NK-92 (cell line): ENCODE measurements around the gene EMD.
"Not testable (repeated sequence)": the region's sequence is repeated elsewhere in the genome, so short reads cannot be mapped to it uniquely, and the experiment has no call there.

Experiments
- DNase-seq: peaks from one replicate; lab custom pipeline; 2025; ENCODE audit not compliant: unreplicated experiment; lab: John Stamatoyannopoulos, UW

EMD gene

DNA sequence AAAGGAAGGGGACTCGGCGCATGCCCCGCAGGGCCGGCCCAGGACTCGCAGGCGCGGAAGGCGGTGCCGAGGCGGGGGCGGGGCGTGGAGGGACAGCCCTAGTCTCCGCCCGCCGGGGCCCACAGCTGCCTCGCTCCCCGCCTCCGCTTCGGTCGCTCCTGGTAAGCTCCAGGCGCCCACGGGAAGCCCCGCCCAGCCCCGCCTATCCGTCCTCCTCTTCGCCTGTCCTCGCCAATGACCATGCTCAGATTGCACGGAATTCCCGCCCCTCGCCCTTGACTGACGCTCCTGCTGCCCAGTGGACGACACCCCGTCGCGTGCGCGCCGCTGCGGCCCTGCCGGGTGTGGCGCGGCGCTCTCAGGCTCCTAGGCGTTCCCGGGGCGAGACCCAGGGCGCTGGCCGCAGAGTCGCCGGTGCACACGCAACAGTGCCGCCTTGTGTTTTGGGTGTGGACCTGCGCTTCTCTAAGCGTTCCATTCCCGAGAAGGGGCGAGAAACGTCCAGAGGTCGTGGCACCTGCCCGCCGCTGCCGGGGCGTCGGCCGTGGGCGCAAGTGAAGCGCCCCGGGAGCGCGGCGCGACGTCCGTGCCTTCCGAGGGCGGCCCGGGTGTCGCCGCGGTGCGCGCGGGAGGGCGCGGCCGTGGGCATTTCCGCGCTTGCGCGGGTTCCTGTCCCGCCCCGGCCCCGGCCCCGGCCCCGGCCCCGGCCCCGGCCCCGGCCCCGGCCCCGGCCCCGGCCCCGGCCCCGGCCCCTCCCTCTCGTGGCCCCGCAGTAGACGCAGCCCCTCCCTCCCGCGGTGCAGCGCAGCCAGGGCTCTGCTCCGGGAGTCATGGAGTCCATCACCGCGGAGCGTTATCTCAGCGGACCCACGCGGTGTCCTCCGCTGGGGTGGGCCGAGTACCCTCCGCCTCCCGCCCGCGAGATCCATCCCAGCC lies 11.0 kb downstream of the EMD start:
- not testable (repeated sequence) for DNase-seq

DNA sequence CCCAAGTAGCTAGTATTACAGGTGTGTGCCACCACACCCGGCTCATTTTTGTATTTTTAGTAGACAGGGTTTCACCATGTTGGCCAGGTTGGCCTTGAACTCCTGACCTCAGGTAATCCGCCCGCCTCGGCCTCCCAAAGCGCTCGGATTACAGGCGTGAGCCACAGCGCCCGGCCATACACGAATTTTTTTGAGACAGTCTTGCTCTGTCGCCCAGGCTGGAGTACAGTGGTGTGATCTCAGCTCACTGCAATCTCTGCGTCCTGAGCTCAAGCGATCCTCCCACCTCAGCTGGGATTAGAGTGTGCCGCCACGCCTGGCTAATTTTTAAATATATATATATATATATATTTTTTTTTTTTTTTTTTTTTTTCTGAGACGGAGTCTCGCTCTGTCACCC lies 17.3 kb downstream of the EMD start:
- DNase-seq = not testable (repeated sequence)

DNA sequence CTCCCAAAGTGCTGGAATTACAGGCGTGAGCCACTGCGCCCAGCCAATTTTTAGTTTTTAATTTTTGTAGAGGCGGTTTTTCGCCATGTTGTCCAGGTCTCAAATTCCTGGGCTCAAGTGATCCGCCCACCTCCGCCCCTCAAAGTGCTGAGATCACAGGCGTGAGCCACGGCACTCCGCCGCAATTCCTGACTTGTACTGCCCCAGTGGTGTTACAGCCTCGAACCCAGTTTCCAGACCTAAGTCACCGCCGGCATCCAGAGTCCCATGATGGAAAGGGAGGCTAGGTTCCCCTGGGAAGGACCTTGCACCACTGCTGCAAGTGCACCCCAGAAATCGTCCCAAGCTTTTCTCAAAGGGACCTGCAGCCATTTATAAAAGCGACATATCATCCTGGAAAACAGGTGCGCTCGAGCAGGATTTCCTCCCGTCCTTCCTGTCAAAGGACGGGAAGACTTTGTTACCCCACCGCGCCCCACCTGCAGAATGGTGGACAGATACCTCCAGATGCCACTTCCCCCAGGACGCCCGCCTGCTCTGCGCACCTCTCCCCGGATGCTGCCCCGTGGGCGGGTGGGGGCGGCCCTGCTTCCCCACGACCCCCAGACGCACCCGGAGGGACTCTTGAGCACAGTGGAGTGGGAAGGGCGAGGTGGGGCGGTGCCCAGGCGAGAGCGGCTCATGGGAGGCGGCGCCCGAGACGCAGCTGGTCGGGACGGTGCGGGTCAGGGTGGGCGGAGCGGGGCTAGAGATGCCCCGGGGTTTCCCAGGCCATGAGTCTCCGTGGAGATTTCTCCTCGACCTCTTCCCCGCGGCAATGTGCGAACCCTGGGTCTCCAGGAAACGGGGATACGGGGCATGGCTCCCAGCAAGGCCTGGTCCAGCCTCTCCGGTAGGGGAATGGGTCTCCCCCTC lies 18.1 kb downstream of the EMD start:
- no peak for DNase-seq

DNA sequence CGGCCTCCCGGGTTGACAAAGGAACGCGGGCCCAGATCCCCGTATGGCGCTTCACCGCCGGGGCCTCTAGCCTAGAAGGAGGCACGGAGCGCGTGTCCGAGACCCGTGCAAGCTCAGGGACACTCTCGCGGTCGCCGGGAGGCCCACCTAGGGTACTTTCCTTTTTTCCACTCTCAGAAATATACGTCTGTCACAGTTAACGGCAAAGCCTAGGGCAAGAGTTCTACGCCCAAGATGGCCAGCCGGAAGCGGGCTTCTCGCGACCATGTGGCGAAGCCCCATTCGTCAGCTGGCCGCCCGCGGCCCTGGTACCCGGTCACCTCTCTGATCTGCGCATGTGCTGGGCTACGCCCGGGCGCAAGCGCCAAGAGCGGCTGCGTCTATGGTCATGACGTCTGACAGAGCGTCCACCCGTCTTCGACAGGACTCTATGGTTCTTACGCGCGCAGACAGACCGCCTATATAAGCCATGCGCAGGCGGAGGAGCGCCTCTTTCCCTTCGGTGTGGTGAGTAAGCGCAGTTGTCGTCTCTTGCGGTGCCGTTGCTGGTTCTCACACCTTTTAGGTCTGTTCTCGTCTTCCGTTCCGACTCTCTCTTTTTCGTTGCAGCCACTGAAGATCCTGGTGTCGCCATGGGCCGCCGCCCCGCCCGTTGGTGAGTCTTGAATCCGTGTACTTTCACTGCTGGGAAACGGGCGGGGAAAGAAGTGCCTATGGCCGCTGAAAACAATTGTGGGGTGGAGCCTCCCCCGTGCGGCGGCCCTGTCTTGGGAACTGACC lies 19.0 kb downstream of the EMD start, which contains the start of gene RPL10:
RPL10 (plus strand) TSS at position 490 of the 780 bp plus-strand sequence; CDS start at position 633, 143 bp downstream.
- DNase-seq = peak; percentile 27

DNA sequence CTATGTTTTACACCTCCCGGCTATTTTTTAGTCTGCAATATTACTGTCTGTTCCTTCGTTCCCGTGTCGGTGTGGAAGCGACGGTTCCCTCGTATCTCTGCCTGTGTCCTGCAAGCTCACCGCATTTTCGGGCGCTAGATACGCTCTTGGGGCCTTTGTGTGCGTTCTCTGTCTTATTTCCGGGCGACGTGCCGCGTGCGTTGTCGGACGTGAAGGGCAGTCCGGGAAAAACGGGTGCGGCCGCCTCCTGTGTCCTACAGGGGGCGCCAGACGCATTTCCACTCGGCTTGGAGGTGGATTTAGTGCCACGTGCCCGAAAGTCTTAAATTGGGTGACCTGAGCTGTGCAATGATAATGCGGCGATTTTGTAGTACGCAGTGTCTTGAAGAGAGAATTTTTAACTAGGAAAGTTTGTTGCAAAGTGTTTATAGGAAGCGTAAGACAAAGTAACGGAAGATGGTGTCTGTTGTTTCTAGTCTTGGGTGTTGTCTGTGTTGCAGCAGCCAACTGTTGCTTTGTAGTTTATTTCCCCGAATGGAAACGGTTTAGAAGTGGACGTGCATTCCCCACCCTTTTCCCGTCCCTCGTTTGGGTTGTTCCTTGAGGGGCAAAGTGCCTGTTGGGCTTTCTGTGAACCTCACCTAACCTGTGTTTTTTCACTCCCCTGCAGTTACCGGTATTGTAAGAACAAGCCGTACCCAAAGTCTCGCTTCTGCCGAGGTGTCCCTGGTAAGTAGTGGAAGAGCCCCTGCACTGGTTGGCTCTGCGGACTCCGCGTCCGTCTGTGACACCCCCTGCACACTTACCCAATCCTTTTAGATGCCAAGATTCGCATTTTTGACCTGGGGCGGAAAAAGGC lies 19.8 kb downstream of the EMD start:
- no peak for DNase-seq

DNA sequence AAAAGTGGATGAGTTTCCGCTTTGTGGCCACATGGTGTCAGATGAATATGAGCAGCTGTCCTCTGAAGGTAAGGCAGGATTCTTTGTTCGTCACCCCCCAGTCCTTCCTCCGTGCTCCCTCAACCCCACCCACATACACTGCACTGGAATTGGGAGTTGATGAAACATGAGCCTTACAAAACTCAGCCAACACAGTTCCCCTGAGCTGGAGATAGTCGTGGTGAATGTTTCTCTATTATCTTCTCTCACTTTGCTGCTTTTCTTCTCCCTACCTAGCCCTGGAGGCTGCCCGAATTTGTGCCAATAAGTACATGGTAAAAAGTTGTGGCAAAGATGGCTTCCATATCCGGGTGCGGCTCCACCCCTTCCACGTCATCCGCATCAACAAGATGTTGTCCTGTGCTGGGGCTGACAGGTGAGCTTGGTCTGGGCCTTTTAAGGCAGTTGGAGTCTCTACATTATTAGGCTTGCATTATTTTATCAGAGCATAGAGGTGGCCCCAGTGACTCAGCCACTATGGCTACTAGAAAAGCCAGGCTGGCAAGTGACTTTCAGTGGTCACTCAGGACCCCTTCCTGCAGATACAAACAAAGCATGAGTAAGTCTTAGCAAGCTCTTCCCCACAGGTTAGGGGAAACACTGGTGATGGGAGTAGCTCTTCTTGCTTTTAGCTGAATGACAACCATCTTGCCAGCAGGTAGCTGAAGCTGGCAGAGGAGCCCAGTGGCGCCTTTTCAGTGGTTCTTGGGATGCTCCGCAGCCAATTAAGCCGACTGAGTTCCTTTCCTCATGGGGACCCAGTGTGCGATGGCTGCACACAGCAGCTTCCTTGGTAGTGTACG lies 20.7 kb downstream of the EMD start:
- DNase-seq = no peak

DNA sequence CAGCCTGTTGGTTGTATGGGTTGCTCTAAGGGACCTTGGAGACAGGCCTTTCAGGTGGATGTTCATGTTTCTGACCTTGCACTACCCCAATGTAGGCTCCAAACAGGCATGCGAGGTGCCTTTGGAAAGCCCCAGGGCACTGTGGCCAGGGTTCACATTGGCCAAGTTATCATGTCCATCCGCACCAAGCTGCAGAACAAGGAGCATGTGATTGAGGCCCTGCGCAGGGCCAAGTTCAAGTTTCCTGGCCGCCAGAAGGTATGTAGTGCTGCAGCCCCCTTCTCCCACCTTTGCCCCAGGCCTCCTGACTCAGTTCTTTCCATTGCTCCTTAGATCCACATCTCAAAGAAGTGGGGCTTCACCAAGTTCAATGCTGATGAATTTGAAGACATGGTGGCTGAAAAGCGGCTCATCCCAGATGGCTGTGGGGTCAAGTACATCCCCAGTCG lies 21.3 kb downstream of the EMD start:
- DNase-seq = not testable (repeated sequence)

DNA sequence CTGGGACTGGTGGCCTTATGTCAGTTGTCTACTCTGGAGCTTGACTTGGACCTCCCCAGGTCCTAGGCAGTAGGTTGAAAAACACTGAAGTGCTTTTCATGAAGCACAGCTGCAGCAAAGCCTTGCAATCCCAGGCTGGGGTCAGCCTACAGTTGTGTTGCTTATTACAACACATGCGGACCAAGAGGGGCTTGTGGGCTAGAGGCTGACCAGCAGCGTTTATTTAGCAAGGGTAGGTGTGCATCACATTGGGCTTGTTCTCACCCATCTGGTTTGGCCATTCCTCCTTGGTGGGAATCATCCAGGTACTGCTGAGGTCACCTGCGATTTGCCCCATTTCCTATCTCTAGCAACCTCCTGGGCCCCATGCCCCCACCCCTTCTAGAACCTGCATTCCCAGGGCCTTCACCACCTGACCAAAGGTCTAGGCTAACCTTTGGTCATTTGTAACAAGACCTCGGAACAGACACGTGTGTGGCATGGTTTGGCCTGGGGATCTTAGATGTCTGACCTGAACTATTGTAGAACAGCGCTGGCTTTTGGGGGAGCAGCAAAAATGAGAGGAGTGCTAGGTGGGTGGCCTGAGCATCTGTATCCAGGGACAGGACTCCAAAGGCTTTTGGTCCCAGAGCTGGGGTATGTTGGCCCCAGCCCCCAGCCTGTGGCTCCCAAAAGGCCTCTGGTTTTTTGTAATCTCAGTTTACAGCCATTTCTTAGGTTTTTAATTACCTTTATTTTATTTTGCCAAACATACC lies 22.1 kb downstream of the EMD start:
- no peak for DNase-seq

DNA sequence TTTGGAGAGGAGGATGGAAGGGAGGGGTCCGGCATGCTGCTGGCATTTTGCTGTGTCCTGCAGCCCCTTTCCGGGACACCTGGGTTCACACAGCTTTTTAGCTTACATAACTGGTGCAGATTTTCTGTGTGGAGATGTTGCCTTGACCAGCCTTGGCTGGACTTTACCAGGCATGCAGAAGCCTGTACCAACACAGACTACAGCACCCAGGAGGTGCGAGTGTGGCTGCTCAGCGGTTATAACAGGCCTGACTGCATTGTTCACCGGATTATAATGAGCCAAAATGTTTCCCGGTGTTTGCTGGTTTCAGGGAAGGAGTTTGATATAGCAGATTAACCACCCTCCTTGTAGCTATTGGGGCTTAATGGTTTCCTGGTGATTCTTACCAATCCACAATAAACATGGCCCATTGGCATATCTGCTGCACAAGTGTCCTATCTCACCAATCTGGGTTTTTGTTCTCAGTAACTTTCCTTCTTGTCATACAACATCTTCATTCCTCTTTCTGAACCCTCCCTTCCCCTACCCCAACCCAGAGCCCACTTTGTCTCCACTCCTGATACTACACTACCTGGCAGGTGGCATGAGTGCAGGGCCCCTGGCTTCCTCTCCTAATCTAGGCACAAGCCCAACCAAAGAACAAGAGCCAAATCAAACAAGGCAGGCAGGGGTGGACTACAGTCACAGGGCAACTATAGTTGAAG lies 23.0 kb downstream of the EMD start:
- DNase-seq = no peak

DNA sequence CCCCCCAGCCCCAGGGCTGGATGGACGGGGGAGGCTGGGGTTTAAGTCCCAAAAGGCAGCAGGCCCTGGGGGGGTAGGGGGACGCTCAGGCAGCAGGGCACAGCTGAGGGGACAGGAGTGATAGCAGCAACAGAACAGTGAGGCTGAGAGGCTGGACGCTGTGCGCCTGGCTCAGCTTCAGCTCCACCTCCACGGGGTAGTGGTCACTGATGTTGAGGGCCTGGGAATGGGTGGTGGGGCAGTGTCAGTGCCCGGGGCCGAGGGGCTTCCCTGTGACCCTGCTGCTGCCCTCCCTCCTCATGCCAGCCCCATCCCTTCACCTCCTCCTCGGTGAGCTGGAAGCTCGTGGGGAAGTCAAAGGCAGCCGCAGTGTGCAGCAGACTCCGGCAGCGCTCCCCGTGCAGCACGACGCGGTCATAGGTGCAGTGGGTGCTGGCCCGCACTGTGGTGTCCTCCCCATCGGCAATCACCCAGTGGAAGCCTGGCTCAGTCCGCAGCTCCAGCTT lies 23.6 kb downstream of the EMD start:
- no peak for DNase-seq

DNA sequence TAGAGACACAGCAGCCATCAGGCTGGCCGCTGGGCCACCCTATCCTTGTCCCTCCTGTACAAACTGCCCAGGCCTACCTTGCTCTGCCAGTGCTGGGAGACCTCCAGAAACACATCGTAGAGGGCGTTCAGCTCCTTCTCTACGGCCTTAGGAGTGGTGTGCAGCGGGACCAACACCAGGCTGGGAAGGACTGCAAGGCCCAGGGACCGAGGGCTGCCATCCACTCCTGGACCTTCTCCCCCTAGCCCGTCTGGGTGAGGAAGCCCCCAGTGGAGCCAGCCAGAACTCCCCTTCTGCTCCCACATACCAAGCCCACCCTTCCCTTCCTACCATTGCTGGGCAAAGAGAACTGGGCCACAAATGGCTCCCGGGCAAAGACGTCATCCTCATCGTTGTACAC lies 24.1 kb downstream of the EMD start:
- DNase-seq = no peak

DNA sequence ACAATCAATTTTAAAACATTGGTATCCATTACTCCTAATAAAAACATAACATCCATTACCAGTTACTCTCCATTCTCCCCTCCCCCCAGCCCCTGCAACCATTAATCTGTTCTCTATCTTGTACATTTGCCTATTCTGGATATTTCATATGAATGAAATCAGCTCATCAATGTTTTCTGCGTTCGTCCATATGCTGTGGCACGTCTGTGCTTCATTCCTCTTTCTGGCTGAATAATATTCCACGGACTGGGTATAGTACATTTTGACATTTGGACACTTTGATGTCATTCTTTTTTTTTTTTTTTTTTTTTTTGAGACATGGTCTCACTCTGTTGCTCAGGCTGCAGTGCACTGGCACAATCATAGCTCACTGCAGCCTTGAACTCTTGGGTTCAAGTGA lies 24.8 kb downstream of the EMD start:
- DNase-seq = no peak

DNA sequence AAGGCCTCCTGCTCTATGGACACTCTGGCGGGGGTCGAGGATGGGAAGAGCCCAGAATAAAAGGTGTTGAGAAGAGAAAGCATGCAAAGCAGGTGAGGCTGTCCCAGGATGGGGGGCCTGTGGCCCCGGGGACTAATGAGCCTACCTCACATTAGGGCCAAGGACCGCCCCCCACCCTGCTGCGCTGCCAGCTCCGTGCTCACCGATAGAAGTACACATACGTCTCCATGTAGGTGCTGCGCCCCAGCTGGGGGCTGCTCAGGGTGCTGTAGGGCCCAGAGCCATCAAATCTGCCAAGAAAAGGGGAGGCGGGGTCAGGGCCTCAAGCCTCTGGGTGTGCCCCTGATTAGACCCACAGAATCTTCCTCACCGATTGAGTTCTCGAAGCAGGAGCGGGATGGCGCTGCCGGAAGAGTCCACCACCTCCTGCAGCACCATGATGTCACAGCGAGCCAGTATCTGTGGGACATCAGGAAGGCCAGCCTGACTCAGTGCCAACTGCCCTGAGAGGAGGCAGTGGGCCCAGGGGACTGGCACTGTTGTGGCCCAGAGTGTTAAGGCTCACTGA lies 25.6 kb downstream of the EMD start:
- DNase-seq = no peak

DNA sequence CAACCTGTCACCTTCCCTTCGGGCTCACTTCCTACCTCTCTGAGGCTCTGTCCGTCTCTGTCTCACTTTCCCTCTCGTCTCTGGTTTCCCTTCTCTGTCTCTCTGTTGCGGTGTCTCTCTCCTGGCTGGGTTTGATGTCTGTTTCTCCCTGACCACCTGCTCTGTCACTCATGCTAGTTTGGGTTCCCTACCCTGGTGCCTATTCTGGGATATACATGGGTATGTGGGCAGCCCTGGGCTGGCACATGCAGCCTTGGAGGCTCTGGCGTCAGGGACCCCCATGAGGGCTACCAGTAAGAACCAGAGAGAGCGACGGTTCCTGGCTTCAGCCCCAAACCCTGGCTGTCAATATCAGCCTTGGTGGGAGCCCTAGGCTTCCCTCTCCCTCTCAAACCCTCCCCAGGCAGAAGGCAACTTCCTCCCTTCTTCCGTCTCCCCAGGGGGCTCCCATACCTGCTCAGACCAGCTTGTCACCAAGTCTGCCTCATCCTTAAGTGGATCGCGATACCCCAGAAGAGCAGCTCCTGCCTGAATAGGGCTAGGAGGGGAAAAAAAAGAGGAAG lies 29.6 kb downstream of the EMD start:
- DNase-seq = no peak

DNA sequence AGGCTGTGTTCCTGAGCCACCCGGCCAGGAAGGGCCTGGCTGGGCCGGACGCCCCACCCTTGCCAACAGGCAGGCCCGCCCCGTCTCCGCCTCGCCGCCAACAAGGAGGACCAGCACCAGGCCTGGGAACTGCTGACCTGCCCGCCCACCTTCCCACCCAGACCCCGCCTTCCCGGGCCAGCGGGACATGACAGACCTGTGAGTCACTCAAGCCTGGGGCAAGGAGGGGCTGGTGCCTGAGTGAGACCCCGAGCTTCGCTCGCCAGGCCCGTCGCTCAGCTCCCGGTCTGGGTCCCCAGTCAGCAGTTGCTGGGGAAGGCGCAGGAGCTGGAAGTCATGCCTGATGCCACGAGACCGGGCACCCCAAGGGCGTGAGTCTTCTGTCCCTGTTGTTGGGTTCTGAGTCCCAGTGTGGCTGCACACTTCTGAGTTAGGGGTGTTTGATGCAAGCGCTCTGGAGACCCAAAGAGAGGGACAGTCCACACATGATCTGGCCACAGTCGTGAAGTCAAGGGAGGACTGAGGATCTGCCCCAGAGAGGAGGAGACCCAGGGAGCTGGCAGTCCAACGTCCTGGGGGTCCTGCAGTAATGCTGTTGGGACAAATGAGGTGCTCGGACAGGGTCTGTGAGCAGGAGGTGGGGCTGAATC lies 30.3 kb downstream of the EMD start, which contains the start of gene DNASE1L1:
DNASE1L1 (minus strand) TSS at position 33 of the 650 bp plus-strand sequence. CDS start 3,686 bp downstream, outside the sequence.
- DNase-seq = no peak

DNA sequence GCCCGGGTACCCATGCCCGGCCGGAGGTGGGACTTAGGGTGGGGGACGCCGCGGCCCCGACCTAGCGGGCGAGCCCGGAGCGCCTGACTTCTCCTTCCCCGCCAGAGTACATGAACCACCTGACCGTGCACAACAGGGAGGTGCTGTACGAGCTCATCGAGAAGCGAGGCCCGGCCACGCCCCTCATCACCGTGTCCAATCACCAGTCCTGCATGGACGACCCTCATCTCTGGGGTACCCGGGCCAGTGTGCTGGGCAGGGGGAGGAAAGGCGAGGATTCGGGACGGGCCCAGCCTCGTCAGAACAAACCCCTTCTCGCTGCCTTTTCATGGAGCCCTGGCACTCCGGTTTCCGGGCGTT lies 32.9 kb downstream of the EMD start:
- DNase-seq = no peak
